Stimulated activated CD4-positive, alpha-beta T cell treated with anti-CD3 and anti-CD28 coated beads, Interleukin-1b, Interleukin-23, amount 100 ng/mL, for 24 hours (primary cell): ENCODE measurements around the gene EGFR.

Experiments
- DNase-seq, 4 experiments: peaks; one replicate each; pipeline ENCODE4 v3.0.0-alpha.2; 2020; ENCODE audit warnings: low read depth in 4 of 4, low spot score in 1 of 4

Gene EGFR

GRCh38 chr7:55006499-55006898 is 12.3 kb upstream of the EGFR start:
- no peak for DNase-seq

GRCh38 chr7:55013851-55014250 is 5.0 kb upstream of the EGFR start:
- DNase-seq = no peak

DNA sequence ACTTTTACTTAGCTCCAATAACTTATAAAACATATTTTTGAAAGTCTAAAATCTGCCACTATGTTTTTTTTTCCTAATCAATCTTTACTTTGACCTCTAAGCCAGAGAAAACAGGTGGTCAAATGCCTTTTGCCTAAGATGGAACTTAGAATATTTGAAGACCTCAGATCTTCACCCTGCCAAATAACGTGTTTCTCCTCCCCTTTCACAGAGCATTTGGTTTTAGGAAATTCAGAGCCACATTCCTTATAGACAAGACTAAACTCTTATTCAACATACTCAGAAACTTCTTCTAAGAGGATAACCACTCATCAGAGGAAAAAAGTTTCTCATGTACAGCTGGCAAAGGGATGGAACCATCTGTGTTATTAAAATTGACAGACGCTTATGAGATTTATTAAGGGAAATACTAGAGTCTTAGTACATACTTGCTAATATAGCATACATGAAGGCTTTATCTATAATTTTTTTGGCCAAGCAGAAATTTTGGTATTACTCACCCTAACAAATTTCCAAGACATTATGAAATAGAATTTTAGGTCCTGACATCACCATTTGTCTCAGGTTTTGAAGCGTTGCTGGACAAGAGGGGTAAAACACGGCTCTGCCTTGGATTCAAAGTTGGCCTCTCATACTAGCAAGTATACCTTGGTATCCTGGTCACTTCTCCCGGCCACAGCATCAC is 2.6 kb upstream of the EGFR start:
- no peak for DNase-seq

DNA sequence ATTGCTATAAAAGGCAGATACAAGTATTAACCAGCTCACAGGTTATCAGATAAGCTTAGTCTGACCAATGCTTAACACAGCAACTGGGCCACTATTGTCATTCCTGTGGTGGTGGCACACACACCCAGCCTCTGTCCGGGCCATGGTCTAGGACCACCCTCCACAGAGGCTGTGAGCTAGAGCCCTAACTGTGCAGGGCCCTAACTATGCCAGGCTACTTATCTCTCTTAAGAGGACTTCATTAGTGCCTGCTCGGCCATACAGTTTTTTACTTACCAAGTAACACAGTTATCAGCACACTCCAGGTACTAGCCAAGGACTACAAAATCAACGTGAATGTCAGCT is 2.1 kb upstream of the EGFR start:
- DNase-seq = no peak

DNA sequence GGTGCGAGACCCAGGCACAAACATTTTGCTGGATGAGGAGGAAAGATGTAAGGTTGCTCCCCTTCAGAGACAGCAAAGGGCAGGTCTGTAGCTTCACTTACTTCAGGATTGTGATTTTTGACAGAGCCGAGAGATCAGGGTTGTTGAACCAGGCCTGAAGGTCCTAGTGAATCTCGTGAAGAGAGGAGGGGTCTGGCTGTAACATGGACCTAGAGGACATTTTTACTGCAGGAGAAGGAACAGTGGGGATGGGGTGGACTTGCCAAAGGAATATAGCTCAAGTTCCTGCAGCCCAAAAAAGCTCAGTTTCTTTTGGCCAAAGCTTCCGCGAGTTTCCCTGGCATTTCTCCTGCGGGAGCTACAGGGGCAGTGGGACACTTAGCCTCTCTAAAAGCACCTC is 976 bp upstream of the EGFR start:
- DNase-seq = no peak

GRCh38 chr7:55019191-55019690 is 424 bp downstream of the EGFR start:
- no peak for DNase-seq

DNA sequence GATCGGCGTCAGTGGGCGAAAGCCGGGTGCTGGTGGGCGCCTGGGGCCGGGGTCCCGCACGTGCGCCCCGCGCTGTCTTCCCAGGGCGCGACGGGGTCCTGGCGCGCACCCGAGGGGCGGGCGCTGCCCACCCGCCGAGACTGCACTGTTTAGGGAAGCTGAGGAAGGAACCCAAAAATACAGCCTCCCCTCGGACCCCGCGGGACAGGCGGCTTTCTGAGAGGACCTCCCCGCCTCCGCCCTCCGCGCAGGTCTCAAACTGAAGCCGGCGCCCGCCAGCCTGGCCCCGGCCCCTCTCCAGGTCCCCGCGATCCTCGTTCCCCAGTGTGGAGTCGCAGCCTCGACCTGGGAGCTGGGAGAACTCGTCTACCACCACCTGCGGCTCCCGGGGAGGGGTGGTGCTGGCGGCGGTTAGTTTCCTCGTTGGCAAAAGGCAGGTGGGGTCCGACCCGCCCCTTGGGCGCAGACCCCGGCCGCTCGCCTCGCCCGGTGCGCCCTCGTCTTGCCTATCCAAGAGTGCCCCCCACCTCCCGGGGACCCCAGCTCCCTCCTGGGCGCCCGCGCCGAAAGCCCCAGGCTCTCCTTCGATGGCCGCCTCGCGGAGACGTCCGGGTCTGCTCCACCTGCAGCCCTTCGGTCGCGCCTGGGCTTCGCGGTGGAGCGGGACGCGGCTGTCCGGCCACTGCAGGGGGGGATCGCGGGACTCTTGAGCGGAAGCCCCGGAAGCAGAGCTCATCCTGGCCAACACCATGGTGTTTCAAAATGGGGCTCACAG is 1.1 kb downstream of the EGFR start:
- DNase-seq = no peak

- DNase-seq = no peak
Observed at GRCh38 chr7:55020466-55020871, 1.7 kb downstream of the EGFR start.

GRCh38 chr7:55021053-55021452 is 2.2 kb downstream of the EGFR start:
- no peak for DNase-seq

- no peak for DNase-seq
Observed at GRCh38 chr7:55022002-55022985, 3.5 kb downstream of the EGFR start.

- no peak for DNase-seq
Observed at GRCh38 chr7:55023841-55024505, 5.2 kb downstream of the EGFR start.

DNA sequence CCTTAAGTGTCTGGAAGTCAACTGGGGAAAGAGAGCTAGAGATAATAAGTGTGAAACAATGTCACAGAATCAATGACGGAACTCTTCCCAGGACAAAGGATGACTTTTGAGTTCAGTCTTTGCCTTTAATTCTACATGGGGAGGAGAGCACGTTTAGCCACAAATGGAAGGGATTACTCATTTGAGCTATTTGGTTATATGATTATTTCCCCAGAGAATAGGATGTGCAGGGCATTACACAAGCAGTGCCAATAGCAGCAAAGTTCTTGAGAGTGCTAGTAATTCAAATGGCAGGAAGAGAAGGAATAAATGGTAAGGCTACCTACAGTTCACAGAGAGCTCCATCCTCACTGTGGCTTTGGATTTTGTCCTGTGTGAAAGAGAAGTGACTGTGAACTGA is 6.0 kb downstream of the EGFR start:
- no peak for DNase-seq

- DNase-seq = no peak
Observed at GRCh38 chr7:55026086-55026790, 7.4 kb downstream of the EGFR start.

DNA sequence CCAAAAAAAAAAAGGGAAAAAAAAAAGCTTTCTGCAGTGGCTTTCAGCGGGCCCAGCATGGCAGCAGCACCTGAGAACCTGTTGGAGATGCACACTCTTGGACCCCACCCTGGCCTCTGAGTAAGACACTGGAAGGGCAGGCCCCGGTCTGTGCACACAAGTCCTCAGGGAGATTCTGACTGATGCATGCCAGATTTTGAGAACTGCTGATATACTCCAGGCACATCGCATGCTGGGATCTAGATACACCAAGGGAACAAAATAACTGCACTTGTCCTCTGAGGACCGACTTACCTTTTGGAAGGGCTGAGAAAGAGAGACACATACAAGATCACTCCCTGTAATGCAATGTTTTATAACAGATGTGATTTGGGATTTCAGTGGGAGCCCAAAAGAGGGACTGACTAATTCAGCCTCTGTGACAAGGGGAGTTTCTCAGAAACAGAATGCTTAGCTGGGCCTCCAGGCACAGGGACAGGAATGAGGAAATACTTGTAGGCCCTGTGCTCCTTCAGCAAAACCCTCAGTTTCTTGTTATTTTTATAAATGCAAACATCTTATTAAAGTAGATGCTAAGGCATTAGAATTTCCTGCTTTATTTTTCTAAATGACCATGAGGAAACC is 8.2 kb downstream of the EGFR start:
- DNase-seq = no peak

DNA sequence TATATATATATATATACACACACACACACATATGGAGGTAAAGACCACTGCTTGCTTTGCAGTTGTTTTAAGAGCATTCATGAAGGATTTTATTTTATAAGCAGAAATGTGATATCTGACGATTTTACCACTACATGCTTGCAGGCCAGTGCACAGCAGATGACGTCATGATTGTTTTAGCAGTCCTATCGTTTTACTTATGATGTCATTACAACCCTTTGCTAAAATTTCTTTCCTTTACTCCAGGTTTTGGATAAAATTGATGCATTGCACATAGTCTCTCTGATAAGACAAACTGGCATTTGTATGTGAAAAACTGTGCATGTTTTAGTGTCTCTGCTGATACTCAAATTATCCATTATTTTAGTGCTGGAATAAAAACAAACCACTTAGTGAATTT is 9.2 kb downstream of the EGFR start:
- no peak for DNase-seq

DNA sequence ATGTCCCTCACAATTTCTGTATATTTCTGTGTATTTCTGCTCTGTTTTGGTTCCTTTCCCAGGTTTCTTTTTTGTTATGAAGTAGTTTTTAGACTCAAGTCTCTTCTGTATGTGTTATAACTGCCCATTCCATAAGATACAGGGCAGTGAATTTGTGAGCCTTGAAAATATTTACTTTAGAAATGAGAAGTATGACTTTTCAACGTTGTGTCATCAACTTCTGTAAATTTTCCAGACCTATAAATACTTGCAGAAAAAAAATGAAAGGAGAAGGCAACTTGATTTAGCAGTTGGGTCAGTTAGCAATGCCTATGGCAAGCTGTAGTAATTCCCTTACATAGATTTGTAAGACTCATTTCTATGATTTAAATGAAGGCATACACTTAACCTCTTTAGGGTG is 11.5 kb downstream of the EGFR start:
- DNase-seq = no peak

DNA sequence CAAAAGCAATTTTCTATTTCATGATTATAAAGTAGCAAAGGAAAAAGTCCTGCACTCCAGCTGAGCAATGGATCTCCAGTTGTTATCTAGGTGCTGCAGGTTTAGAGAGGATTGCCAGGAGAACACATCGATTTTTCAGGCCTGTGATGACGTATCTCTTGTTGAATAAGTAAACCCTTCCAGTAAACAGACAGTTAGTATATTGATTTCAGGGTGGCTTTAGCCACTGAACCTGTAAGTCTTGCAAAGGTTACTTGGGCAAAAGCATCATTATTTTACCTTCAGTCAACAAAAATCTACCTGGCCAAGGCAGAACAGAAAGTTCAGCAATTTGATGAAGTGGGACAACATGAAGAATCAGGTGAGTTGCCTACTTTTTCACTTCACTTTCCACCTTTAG is 12.3 kb downstream of the EGFR start:
- no peak for DNase-seq

DNA sequence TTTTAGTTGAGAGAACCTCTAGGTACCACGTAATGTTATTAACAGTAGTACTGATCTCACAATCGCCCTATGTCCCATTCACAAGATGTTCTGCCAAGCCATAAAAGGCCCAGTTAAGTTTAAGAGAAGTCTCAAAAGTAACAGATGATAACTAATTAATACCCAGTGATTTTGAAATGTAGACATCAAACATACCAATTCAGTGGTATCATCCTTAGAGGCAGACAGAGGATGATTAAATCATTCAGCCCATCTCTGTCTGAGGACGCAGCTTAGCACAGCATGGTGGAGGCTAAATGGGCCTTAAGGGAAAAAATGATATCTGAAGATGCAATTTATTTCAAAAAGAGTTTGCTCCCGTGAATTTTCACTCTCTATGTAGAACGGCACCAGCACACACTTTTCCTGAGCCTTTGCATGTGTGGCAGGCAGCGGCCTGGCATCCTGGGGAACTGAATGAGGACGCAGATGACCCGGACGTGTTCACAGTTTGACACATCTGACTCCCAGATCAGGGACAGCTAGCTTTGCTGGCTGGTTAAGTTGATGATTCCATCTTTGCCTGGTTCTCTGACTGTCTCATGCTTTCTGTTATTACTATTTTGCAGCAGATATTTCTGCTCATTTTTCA is 13.4 kb downstream of the EGFR start:
- no peak for DNase-seq

GRCh38 chr7:55033236-55033846 is 14.5 kb downstream of the EGFR start:
- DNase-seq = no peak
